CD4-positive, alpha-beta memory T cell (primary cell): ENCODE measurements around the gene RBM15B. TPM values are rescaled to one million over a fixed set of nuclear protein-coding genes. Genes with fewer than 3 reads are reported as not detected.

Experiments
- CTCF ChIA-PET: fragments of 350-600 bp; sonication (Branson Sonifier 250); formaldehyde crosslinking; loops from one replicate; lab custom pipeline; 2021; ENCODE audit warnings: inconsistent platforms; ENCODE audit not compliant: partially characterized antibody; lab: Charles Lee
- POLR2A ChIA-PET: fragments of 350-600 bp; sonication (Branson Sonifier 250); formaldehyde crosslinking; loops from one replicate; lab custom pipeline; 2021; ENCODE audit not compliant: partially characterized antibody; lab: Charles Lee
- DNase-seq, 5 donors: peaks; one replicate each; pipeline versions ENCODE4 v3.0.0 to v3.0.0-alpha.2; 2020 to 2022; ENCODE audit warnings: mixed read lengths in 1 of 5
- H3K27ac ChIP-seq: one replicate; pipeline ENCODE4 v1.7.0; 2013; ENCODE audit warnings: low read depth, low read length
- H3K27me3 ChIP-seq: 2 replicates; pipeline ENCODE4 v1.7.0; 2013; ENCODE audit warnings: mild to moderate bottlenecking, low read length, moderate library complexity; ENCODE audit not compliant: insufficient read depth
- H3K36me3 ChIP-seq: 2 replicates; pipeline ENCODE4 v1.7.0; 2013; ENCODE audit warnings: mild to moderate bottlenecking, low read length, moderate library complexity; ENCODE audit not compliant: insufficient read depth
- H3K4me1 ChIP-seq: 2 replicates; pipeline ENCODE4 v1.7.0; 2013; ENCODE audit warnings: mild to moderate bottlenecking, low read length, moderate library complexity; ENCODE audit not compliant: insufficient read depth
- H3K4me3 ChIP-seq, 2 donors: one replicate each; pipeline ENCODE4 v1.7.0; 2013; ENCODE audit warnings: low read length in 2 of 2, mild to moderate bottlenecking in 1 of 2
- H3K9me3 ChIP-seq, 2 donors: one replicate each; pipeline ENCODE4 v1.7.0; 2013; ENCODE audit warnings: low read length in 2 of 2, control low read depth in 1 of 2; ENCODE audit not compliant: control insufficient read depth in 1 of 2
- H3K27ac Mint-ChIP-seq, 7 donors: one replicate each; pipeline ENCODE4 v1.8.0; 2020 to 2021; ENCODE audit warnings: mixed read lengths in 7 of 7, mild to moderate bottlenecking in 6 of 7, inconsistent platforms in 3 of 7, moderate library complexity in 3 of 7
- H3K27me3 Mint-ChIP-seq, 2 donors: one replicate each; pipeline ENCODE4 v1.8.0; 2020 to 2021; ENCODE audit warnings: mixed read lengths in 2 of 2
- H3K36me3 Mint-ChIP-seq, 2 donors: one replicate each; pipeline ENCODE4 v1.8.0; 2020 to 2021; ENCODE audit warnings: mixed read lengths in 2 of 2, inconsistent platforms in 1 of 2, mild to moderate bottlenecking in 1 of 2
- H3K4me1 Mint-ChIP-seq, 4 donors: one replicate each; pipeline ENCODE4 v1.8.0; 2020 to 2021; ENCODE audit warnings: mixed read lengths in 4 of 4, mild to moderate bottlenecking in 1 of 4
- H3K4me3 Mint-ChIP-seq, 8 donors: one replicate each; pipeline ENCODE4 v1.8.0; 2020 to 2021; ENCODE audit warnings: mixed read lengths in 8 of 8, mild to moderate bottlenecking in 7 of 8, moderate library complexity in 6 of 8, inconsistent platforms in 3 of 8
- H3K9me3 Mint-ChIP-seq, 8 donors: one replicate each; pipeline ENCODE4 v1.8.0; 2020 to 2021; ENCODE audit warnings: mixed read lengths in 8 of 8, mild to moderate bottlenecking in 5 of 8, inconsistent platforms in 3 of 8, moderate library complexity in 1 of 8
- intact Hi-C: fragments of 100-400 bp; cut with micrococcal nuclease; formaldehyde crosslinking; loops from one replicate; pipeline ENCODE4 v1.15.1; 2023
- polyA plus RNA-seq, 2 donors: library from polyadenylated mRNA; unstranded; fragments of 300-500 nt; fragmentation: Illumina TruSeq; gene quantifications; one replicate each; pipeline ENCODE4 v1.2.3, GENCODE V29; 2021
- total RNA-seq, 2 experiments: library from RNA; stranded (reverse); gene quantifications; one replicate each; pipeline ENCODE4 v1.2.3, GENCODE V29; 2021

The RBM15B gene
- total and polyA plus RNA-seq, 4 experiments from 2014 or later: 9.9 to 39.9 (median 33.3) TPM

- Mint-ChIP-seq H3K9me3 (no peaks in the 10 kb centered on the region), H3K4me1 (peaks cover 34 to 81% (median 63%) of the 10 kb centered on the region in 4 donors), H3K4me3 (peak overlapping the region; percentile 76 to 91 (median 83)), H3K27ac (peak overlapping the region; percentile 88 to 97 (median 95)), H3K36me3 (peaks cover 40 to 63% of the 10 kb centered on the region in 2 donors), H3K27me3 (no peaks in the 10 kb centered on the region)
- Histone ChIP-seq H3K4me1 (peaks cover 69% of the 10 kb centered on the region), H3K9me3 (no peaks in the 10 kb centered on the region), H3K27me3 (no peaks in the 10 kb centered on the region), H3K36me3 (peaks cover 47% of the 10 kb centered on the region), H3K4me3 (peak overlapping the region in 1 of 2 donors; percentile 57), H3K27ac (peak overlapping the region; percentile 79)
- peak; percentile 66 to 74 (median 71) for DNase-seq
- intact Hi-C loops: loop anchor here (1.0 kb wide), 3 partner anchors 108 to 291 kb away; partner anchors contain the start of gene TEX264
- ChIA-PET POLR2A (interaction anchor here (0.7 to 2.3 kb wide), 6 partner anchors 10 to 284 kb away, joined by 3 to 14 read pairs (median 4); partner anchors contain the start of gene DCAF1), CTCF (interaction anchor here (1.0 to 5.0 kb wide), 4 partner anchors 42 to 366 kb away, joined by 3 to 52 read pairs (median 10); partner anchors contain the start of gene DCAF1)
Measured at GRCh38 chr3:51391566-51392354, 675 bp downstream of the RBM15B start.

GRCh38 chr3:51392355-51393133 lies 1.5 kb downstream of the RBM15B start:
- H3K9me3 ChIP-seq: no peaks in the 10 kb centered on the region
- Mint-ChIP-seq H3K9me3 (no peaks in the 10 kb centered on the region), H3K27me3 (no peaks in the 10 kb centered on the region), H3K4me3 (peak overlapping the region; percentile 58 to 91 (median 63)), H3K27ac (peak overlapping the region in 6 of 7 donors; percentile 61 to 97 (median 80)), H3K4me1 (peaks cover 36 to 76% (median 61%) of the 10 kb centered on the region in 4 donors), H3K36me3 (peaks cover 43 to 68% of the 10 kb centered on the region in 2 donors)
- H3K4me3 ChIP-seq: peak overlapping the region in 1 of 2 donors; percentile 57
- peaks cover 53% of the 10 kb centered on the region for H3K36me3 ChIP-seq
- CTCF ChIA-PET: interaction anchor here (1.0 to 1.4 kb wide), 3 partner anchors 42 to 293 kb away, joined by 3 read pairs; no protein-coding TSS in a partner anchor
- DNase-seq: peak in 1 of 5 donors; percentile 38
- H3K27me3 ChIP-seq: no peaks in the 10 kb centered on the region
- intact Hi-C loops: no loop called here
- peak overlapping the region; percentile 79 for H3K27ac ChIP-seq
- POLR2A ChIA-PET: interaction anchor here (0.7 to 3.2 kb wide), 8 partner anchors 7 to 283 kb away, joined by 3 to 15 read pairs (median 4); partner anchors contain the start of genes DCAF1 and MANF
- H3K4me1 ChIP-seq: peaks cover 68% of the 10 kb centered on the region

GRCh38 chr3:51393134-51393495 lies 2.0 kb downstream of the RBM15B start:
- H3K4me1 ChIP-seq: peaks cover 68% of the 10 kb centered on the region
- no peaks in the 10 kb centered on the region for H3K9me3 ChIP-seq
- H3K27me3 ChIP-seq: no peaks in the 10 kb centered on the region
- Mint-ChIP-seq H3K9me3 (no peaks in the 10 kb centered on the region), H3K36me3 (peaks cover 39 to 65% of the 10 kb centered on the region in 2 donors), H3K4me3 (peak overlapping the region in 6 of 8 donors; percentile 6 to 63 (median 58)), H3K4me1 (peaks cover 31 to 71% (median 56%) of the 10 kb centered on the region in 4 donors), H3K27ac (peak overlapping the region in 6 of 7 donors; percentile 31 to 97 (median 76)), H3K27me3 (no peaks in the 10 kb centered on the region)
- DNase-seq: no peak
- H3K4me3 ChIP-seq: no peak overlapping the region
- peaks cover 54% of the 10 kb centered on the region for H3K36me3 ChIP-seq
- CTCF ChIA-PET: interaction anchor here (1.3 to 1.4 kb wide), 2 partner anchors 109 to 293 kb away, joined by 3 read pairs; no protein-coding TSS in a partner anchor
- H3K27ac ChIP-seq: peak overlapping the region; percentile 79
- intact Hi-C loops: no loop called here
- POLR2A ChIA-PET: interaction anchor here (1.4 to 3.2 kb wide), 3 partner anchors 8 to 107 kb away, joined by 3 to 15 read pairs (median 8); partner anchors contain the start of genes DCAF1 and MANF

GRCh38 chr3:51393564-51393963 lies 2.5 kb downstream of the RBM15B start:
- Mint-ChIP-seq H3K27me3 (no peaks in the 10 kb centered on the region), H3K36me3 (peaks cover 38 to 64% of the 10 kb centered on the region in 2 donors), H3K4me3 (peak overlapping the region in 4 of 8 donors; percentile 6 to 58 (median 50)), H3K9me3 (no peaks in the 10 kb centered on the region), H3K4me1 (peaks cover 31 to 67% (median 54%) of the 10 kb centered on the region in 4 donors), H3K27ac (peak overlapping the region in 4 of 7 donors; percentile 74 to 89 (median 86))
- H3K27me3 ChIP-seq: no peaks in the 10 kb centered on the region
- no peak for DNase-seq
- no peak overlapping the region for H3K4me3 ChIP-seq
- no peaks in the 10 kb centered on the region for H3K9me3 ChIP-seq
- H3K27ac ChIP-seq: no peak overlapping the region
- intact Hi-C loops: no loop called here
- ChIA-PET POLR2A (interaction anchor here (1.4 to 3.2 kb wide), 3 partner anchors 8 to 106 kb away, joined by 3 to 15 read pairs (median 8); partner anchors contain the start of genes DCAF1 and MANF), CTCF (interaction anchor here (1.3 kb wide), 1 partner anchor 108 kb away, joined by 3 read pairs; no protein-coding TSS in a partner anchor)
- H3K36me3 ChIP-seq: peaks cover 57% of the 10 kb centered on the region
- peaks cover 68% of the 10 kb centered on the region for H3K4me1 ChIP-seq

GRCh38 chr3:51394541-51394940 lies 3.5 kb downstream of the RBM15B start:
- Histone ChIP-seq H3K9me3 (no peaks in the 10 kb centered on the region), H3K4me1 (peaks cover 63% of the 10 kb centered on the region), H3K27me3 (no peaks in the 10 kb centered on the region), H3K27ac (peak overlapping the region; percentile 7), H3K4me3 (no peak overlapping the region), H3K36me3 (peaks cover 67% of the 10 kb centered on the region)
- CTCF ChIA-PET: interaction anchor here (0.9 kb wide), 1 partner anchor 9 kb away, joined by 3 read pairs; the partner anchor contains the start of gene MANF
- intact Hi-C loops: no loop called here
- Mint-ChIP-seq H3K27me3 (no peaks in the 10 kb centered on the region), H3K9me3 (no peaks in the 10 kb centered on the region), H3K27ac (peak overlapping the region in 6 of 7 donors; percentile 18 to 89 (median 82)), H3K4me1 (peaks cover 28 to 61% (median 48%) of the 10 kb centered on the region in 4 donors), H3K4me3 (peak overlapping the region in 5 of 8 donors; percentile 28 to 68 (median 52)), H3K36me3 (peaks cover 32 to 63% of the 10 kb centered on the region in 2 donors)
- POLR2A ChIA-PET: interaction anchor here (0.5 to 3.2 kb wide), 2 partner anchors 9 to 826 kb away, joined by 3 to 15 read pairs; partner anchors contain the start of gene MANF
- no peak for DNase-seq

- peaks cover 52% of the 10 kb centered on the region for H3K4me1 ChIP-seq
- Mint-ChIP-seq H3K27ac (peak overlapping the region; percentile 66 to 88 (median 85)), H3K4me3 (no peak overlapping the region), H3K27me3 (no peaks in the 10 kb centered on the region), H3K36me3 (peaks cover 36 to 69% of the 10 kb centered on the region in 2 donors), H3K4me1 (peaks cover 25 to 59% (median 43%) of the 10 kb centered on the region in 4 donors), H3K9me3 (no peaks in the 10 kb centered on the region)
- no peak overlapping the region for H3K27ac ChIP-seq
- peaks cover 73% of the 10 kb centered on the region for H3K36me3 ChIP-seq
- H3K27me3 ChIP-seq: no peaks in the 10 kb centered on the region
- H3K4me3 ChIP-seq: no peak overlapping the region
- intact Hi-C loops: no loop called here
- DNase-seq: no peak
- no peaks in the 10 kb centered on the region for H3K9me3 ChIP-seq
- ChIA-PET POLR2A (interaction anchor here (1.2 to 3.2 kb wide), 2 partner anchors 11 to 104 kb away, joined by 3 to 15 read pairs; partner anchors contain the start of genes DCAF1 and MANF), CTCF (no interaction called here)
Measured at GRCh38 chr3:51395493-51396213, 4.6 kb downstream of the RBM15B start.
